Measurements from ENCODE around the gene RERE.

- TF ChIP-seq CTCF (tag by site-specific recombination; IDR thresholded peaks at IDR 0.05) (no peak), ATF2 (tag by site-specific recombination; IDR thresholded peaks at IDR 0.05; ENCODE audit: low read depth) (no peak), ZNF138 (tag by site-specific recombination; IDR thresholded peaks at IDR 0.05; ENCODE audit: borderline replicate concordance) (no peak), ZNF157 (tag by site-specific recombination; IDR thresholded peaks at IDR 0.05) (no peak), ZNF37A (tag by site-specific recombination; IDR thresholded peaks at IDR 0.05) (no peak), EGR2 (tag by site-specific recombination; IDR thresholded peaks at IDR 0.05; ENCODE audit: low read depth) (no peak), ZSCAN4 (tag by site-specific recombination; IDR thresholded peaks at IDR 0.05) (no peak)
These were observed 311.0 kb downstream of the RERE start for GRCh38 chr1:8506456-8506855.

Data from HEK293 (cell line).